K562 (cell line): ENCODE data around the gene RABEPK. TPM values are rescaled to one million over a fixed set of nuclear protein-coding genes. Genes with fewer than 3 reads are reported as not detected.

Source experiments
- ARID3B ChIP-seq: fragments of 250-450 bp; sonication (Bioruptor Pico); IDR thresholded peaks from 2 replicates; pipeline ENCODE4 v1.4.0; 2020; ENCODE audit warnings: borderline replicate concordance
- BCL6 ChIP-seq: fragments of 250-450 bp; sonication (Bioruptor Pico); IDR thresholded peaks from 2 replicates; pipeline ENCODE4 v1.4.0; 2020
- CBFB ChIP-seq: sonication (generic); formaldehyde crosslinking; IDR thresholded peaks from 2 replicates; pipeline ENCODE4 v1.4.0; 2020; ENCODE audit warnings: mild to moderate bottlenecking, missing genetic modification reagents
- CCNT2 ChIP-seq: IDR thresholded peaks from 2 replicates; pipeline ENCODE4 v1.6.1; 2011; ENCODE audit warnings: borderline replicate concordance, low read depth, mild to moderate bottlenecking, moderate library complexity, mixed read lengths, low read length; ENCODE audit not compliant: insufficient read length; ENCODE audit errors: extremely low read depth
- ELF1 ChIP-seq: fragments of 200-800 bp; sonication (Bioruptor generic); IDR thresholded peaks from 2 replicates; pipeline ENCODE4 v1.6.1; 2016; ENCODE audit warnings: missing genetic modification characterization, missing compliant biosample characterization
- GATAD2A ChIP-seq: fragments of 450-650 bp; IDR thresholded peaks from 2 replicates; pipeline ENCODE4 v1.6.1; 2017
- MECOM ChIP-seq: fragments of 250-450 bp; sonication (Bioruptor Pico); IDR thresholded peaks from 2 replicates; pipeline ENCODE4 v1.8.0; 2022; ENCODE audit warnings: inconsistent platforms
- MEF2D ChIP-seq: conservative IDR thresholded peaks from 2 replicates; pipeline ENCODE4 v1.6.1; 2016; ENCODE audit warnings: low read depth, missing genetic modification characterization, missing compliant biosample characterization
- PURB ChIP-seq: sonication (generic); formaldehyde crosslinking; IDR thresholded peaks from 2 replicates; pipeline ENCODE4 v1.9.0; 2021; ENCODE audit warnings: low read depth, mild to moderate bottlenecking, missing genetic modification reagents
- RFX7 ChIP-seq: fragments of 250-450 bp; sonication (Bioruptor Pico); IDR thresholded peaks from 2 replicates; pipeline ENCODE4 v1.5.1; 2021; ENCODE audit warnings: mild to moderate bottlenecking
- SIN3B ChIP-seq: fragments of 450-650 bp; IDR thresholded peaks from 2 replicates; pipeline ENCODE4 v1.6.1; 2017; ENCODE audit warnings: low read depth, mild to moderate bottlenecking, moderate library complexity
- SMARCC2 ChIP-seq: fragments of 450-650 bp; IDR thresholded peaks from 2 replicates; pipeline ENCODE4 v1.6.1; 2017; ENCODE audit warnings: antibody characterized with exemption, moderate library complexity, mild to moderate bottlenecking, low read depth
- TAF1 ChIP-seq: IDR thresholded peaks from 2 replicates; pipeline ENCODE4 v1.6.1; 2011; ENCODE audit warnings: mild to moderate bottlenecking, low read length, moderate library complexity; ENCODE audit not compliant: insufficient read depth, control insufficient read depth, severe bottlenecking; ENCODE audit errors: extremely low read depth
- TOE1 ChIP-seq, 2 experiments: fragments of 450-650 bp in 1 of 2; sonication (generic) in 1 of 2; formaldehyde crosslinking in 1 of 2; IDR thresholded peaks; 2 replicates each; pipeline versions ENCODE4 v1.7.1 to v1.8.0; 2016 to 2022; ENCODE audit warnings: borderline replicate concordance in 2 of 2, mild to moderate bottlenecking in 2 of 2, antibody characterized with exemption in 1 of 2, inconsistent platforms in 1 of 2, low read depth in 1 of 2, missing genetic modification reagents in 1 of 2, moderate library complexity in 1 of 2
- YBX1 ChIP-seq: fragments of 450-650 bp; IDR thresholded peaks from 2 replicates; pipeline ENCODE4 v1.7.1; 2016; ENCODE audit warnings: mild to moderate bottlenecking
- ZC3H11A ChIP-seq: IDR thresholded peaks from 2 replicates; pipeline ENCODE4 v1.6.1; 2012; ENCODE audit warnings: low read depth, low read length, improper control_type of control experiment
- ZNF174 ChIP-seq: fragments of 250-450 bp; sonication (Bioruptor Pico); IDR thresholded peaks from 2 replicates; pipeline ENCODE4 v1.4.0; 2020; ENCODE audit warnings: mild to moderate bottlenecking
- ZNF57 ChIP-seq: fragments of 450-650 bp; formaldehyde crosslinking; IDR thresholded peaks from 2 replicates; pipeline ENCODE4 v1.4.0; 2020; ENCODE audit warnings: mild to moderate bottlenecking, moderate library complexity
- ZNF830 ChIP-seq: fragments of 250-450 bp; sonication (Bioruptor Pico); IDR thresholded peaks from 2 replicates; pipeline ENCODE4 v1.5.0; 2021; ENCODE audit warnings: mild to moderate bottlenecking
- ZSCAN32 ChIP-seq: fragments of 450-650 bp; formaldehyde crosslinking; IDR thresholded peaks from 2 replicates; pipeline ENCODE4 v1.4.0; 2020; ENCODE audit warnings: mild to moderate bottlenecking, moderate library complexity
- polyA plus RNA-seq, 8 experiments: library from polyadenylated mRNA; depleted of rRNA in 4 of 8; stranded (reverse) in 5 of 8; unstranded in 3 of 8; fragments of >200 nt; fragmentation: Nextera tagmentation in 2 of 8; fragmentation: Illumina TruSeq in 1 of 8; extraction: Ambion mirVana in 2 of 8; extraction: Trizol in 1 of 8; gene quantifications; 2 replicates each; pipeline versions ENCODE4 v1.2.1 to v1.2.3, GENCODE V29; 2011 to 2014; ENCODE audit warnings: inconsistent platforms in 1 of 8, missing spikeins in 1 of 8
- total RNA-seq, 7 experiments: library from RNA; depleted of rRNA in 6 of 7; stranded (reverse); fragments of >200 nt in 6 of 7; fragmentation: Illumina TruSeq in 2 of 7; extraction: Trizol in 2 of 7; gene quantifications; 2 replicates each; pipeline versions ENCODE4 v1.2.1 to v1.2.3, GENCODE V29; 2011 to 2021; ENCODE audit warnings: low replicate concordance in 1 of 7
- TF ChIP-seq, protein P1 (sequence below): fragments of 250-450 bp; sonication (Bioruptor Pico); IDR thresholded peaks from 2 replicates; pipeline ENCODE4 v1.8.0; 2022; ENCODE audit warnings: inconsistent platforms
- TF ChIP-seq, protein P2 (sequence below): sonication (generic); formaldehyde crosslinking; IDR thresholded peaks from 2 replicates; pipeline ENCODE4 v1.9.0; 2022; ENCODE audit warnings: mild to moderate bottlenecking, missing genetic modification reagents
- TF ChIP-seq, protein P3 (sequence below): sonication (generic); formaldehyde crosslinking; IDR thresholded peaks from 2 replicates; pipeline ENCODE4 v1.8.0; 2022; ENCODE audit warnings: mild to moderate bottlenecking, missing genetic modification reagents

Gene RABEPK
- total and polyA plus RNA-seq, 9 of the 15 experiments (the other 6 are each of a cell fraction or from before 2014, with no cell fraction given) = 38.3 to 113 (median 52.8) TPM

DNA sequence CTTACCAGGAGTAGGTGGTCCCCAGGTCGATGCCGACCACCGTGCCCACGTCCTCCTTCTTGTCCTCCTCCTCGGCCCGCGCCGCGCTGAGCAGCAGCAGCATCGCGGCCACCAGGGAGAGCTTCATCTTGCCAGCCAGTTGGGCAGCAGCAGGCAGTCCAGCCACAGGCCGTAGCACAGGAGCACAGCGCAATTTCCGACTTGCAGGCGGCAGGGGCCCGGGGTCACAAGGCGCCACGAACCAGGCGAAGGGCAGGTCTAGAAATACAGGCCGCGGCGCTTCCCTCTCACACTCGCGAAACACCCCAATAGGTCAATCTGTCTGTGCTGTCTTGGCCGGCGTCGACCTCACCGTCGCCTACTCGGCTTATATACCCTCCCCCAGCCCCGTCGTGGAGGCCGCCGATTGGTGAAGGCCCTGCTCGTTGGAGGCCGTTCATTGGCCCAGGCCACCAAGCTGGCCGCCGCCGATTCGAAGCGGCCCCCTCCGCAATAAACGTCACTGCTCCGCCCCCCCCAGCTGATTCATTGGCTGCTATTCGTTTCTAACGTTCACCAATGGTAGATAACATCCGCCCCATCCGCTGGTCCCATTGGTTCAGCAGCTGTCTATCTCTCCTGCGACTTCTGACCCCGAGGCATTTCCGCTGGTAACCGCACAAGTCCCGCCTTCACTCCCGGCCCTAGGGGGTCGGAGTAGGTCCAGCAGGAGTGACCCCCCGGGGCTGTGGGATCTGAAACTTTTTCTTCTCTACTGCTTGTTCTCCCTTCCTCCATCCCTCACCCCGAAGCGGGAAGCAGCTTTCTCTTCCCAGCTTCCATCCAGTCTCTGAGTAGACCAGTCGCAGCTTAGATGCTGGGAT is 40.9 kb downstream of the RABEPK start, which contains the start of gene HSPA5 (continued):
- TF ChIP-seq ZNF830 (CRISPR knock-in tag) (0 out of 2 replicates have a peak, but pooled peaks have one; percentile 16), TAF1 (peak; percentile 95), ELF1 (tag) (no peak), CBFB (CRISPR knock-in tag) (peak; percentile 93), SMARCC2 (no peak), ZC3H11A (no peak), RFX7 (CRISPR knock-in tag) (no peak), ZNF174 (CRISPR knock-in tag) (no peak), CCNT2 (peak; percentile 71), YBX1 (no peak), SIN3B (no peak), MEF2D (no peak), ZSCAN32 (no peak), BCL6 (CRISPR knock-in tag) (no peak), PURB (CRISPR knock-in tag) (no peak), MECOM (CRISPR knock-in tag) (no peak), ZNF57 (CRISPR knock-in tag) (no peak), TOE1 (IDR thresholded peaks at IDR 0.05; ENCODE audit: borderline replicate concordance) (no peak), TOE1 (CRISPR knock-in tag; IDR thresholded peaks at IDR 0.05; ENCODE audit: borderline replicate concordance, low read depth) (no peak; the same call in 1 of the 2 replicates), ARID3B (CRISPR knock-in tag) (no peak), GATAD2A (no peak)
- TF ChIP-seq, protein P1, sequence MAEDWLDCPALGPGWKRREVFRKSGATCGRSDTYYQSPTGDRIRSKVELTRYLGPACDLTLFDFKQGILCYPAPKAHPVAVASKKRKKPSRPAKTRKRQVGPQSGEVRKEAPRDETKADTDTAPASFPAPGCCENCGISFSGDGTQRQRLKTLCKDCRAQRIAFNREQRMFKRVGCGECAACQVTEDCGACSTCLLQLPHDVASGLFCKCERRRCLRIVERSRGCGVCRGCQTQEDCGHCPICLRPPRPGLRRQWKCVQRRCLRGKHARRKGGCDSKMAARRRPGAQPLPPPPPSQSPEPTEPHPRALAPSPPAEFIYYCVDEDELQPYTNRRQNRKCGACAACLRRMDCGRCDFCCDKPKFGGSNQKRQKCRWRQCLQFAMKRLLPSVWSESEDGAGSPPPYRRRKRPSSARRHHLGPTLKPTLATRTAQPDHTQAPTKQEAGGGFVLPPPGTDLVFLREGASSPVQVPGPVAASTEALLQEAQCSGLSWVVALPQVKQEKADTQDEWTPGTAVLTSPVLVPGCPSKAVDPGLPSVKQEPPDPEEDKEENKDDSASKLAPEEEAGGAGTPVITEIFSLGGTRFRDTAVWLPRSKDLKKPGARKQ (CRISPR knock-in tag) = no peak
- TF ChIP-seq, protein P2, sequence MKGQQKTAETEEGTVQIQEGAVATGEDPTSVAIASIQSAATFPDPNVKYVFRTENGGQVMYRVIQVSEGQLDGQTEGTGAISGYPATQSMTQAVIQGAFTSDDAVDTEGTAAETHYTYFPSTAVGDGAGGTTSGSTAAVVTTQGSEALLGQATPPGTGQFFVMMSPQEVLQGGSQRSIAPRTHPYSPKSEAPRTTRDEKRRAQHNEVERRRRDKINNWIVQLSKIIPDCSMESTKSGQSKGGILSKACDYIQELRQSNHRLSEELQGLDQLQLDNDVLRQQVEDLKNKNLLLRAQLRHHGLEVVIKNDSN (CRISPR knock-in tag) = peak; percentile 39
- TF ChIP-seq, protein P3, sequence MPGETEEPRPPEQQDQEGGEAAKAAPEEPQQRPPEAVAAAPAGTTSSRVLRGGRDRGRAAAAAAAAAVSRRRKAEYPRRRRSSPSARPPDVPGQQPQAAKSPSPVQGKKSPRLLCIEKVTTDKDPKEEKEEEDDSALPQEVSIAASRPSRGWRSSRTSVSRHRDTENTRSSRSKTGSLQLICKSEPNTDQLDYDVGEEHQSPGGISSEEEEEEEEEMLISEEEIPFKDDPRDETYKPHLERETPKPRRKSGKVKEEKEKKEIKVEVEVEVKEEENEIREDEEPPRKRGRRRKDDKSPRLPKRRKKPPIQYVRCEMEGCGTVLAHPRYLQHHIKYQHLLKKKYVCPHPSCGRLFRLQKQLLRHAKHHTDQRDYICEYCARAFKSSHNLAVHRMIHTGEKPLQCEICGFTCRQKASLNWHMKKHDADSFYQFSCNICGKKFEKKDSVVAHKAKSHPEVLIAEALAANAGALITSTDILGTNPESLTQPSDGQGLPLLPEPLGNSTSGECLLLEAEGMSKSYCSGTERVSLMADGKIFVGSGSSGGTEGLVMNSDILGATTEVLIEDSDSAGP (CRISPR knock-in tag) = peak; percentile 74
